ENCODE results near the gene SDC1.

SDC1 gene

GRCh38 chr2:20192781-20193180 lies 32.1 kb downstream of the SDC1 start:
- no peaks in the 10 kb centered on the region for H3K36me3 ChIP-seq (ENCODE audit: control insufficient read depth in 2 of 2, insufficient read depth in 2 of 2, low read length in 2 of 2)
- H3K9me3 ChIP-seq (ENCODE audit: control insufficient read depth in 2 of 2, low read length in 2 of 2), result no peaks in the 10 kb centered on the region
- H3K4me3 ChIP-seq (ENCODE audit: low read length in 2 of 2), result no peak overlapping the region
- no peak overlapping the region for H3K9ac ChIP-seq (ENCODE audit: low read depth in 1 of 2, low read length in 2 of 2)
- H3K27ac ChIP-seq (ENCODE audit: low read depth in 2 of 2, low read length in 2 of 2), result no peak overlapping the region
- no peaks in the 10 kb centered on the region for H3K27me3 ChIP-seq (ENCODE audit: control insufficient read depth in 2 of 2, insufficient read depth in 2 of 2, low read length in 2 of 2)
- H3K4me1 ChIP-seq (ENCODE audit: control insufficient read depth in 2 of 2, insufficient read depth in 2 of 2, low read length in 2 of 2), result peaks cover 34 to 43% of the 10 kb centered on the region in 2 donors

GRCh38 chr2:20191714-20192569 lies 33.0 kb downstream of the SDC1 start:
- H3K4me1 ChIP-seq (ENCODE audit: control insufficient read depth in 2 of 2, insufficient read depth in 2 of 2, low read length in 2 of 2), result peaks cover 27 to 42% of the 10 kb centered on the region in 2 donors
- no peak overlapping the region for H3K4me3 ChIP-seq (ENCODE audit: low read length in 2 of 2)
- H3K27ac ChIP-seq (ENCODE audit: low read depth in 2 of 2, low read length in 2 of 2), result no peak overlapping the region
- no peak overlapping the region for H3K9ac ChIP-seq (ENCODE audit: low read depth in 1 of 2, low read length in 2 of 2)
- H3K36me3 ChIP-seq (ENCODE audit: control insufficient read depth in 2 of 2, insufficient read depth in 2 of 2, low read length in 2 of 2), result no peaks in the 10 kb centered on the region
- H3K27me3 ChIP-seq (ENCODE audit: control insufficient read depth in 2 of 2, insufficient read depth in 2 of 2, low read length in 2 of 2), result no peaks in the 10 kb centered on the region
- H3K9me3 ChIP-seq (ENCODE audit: control insufficient read depth in 2 of 2, low read length in 2 of 2), result no peaks in the 10 kb centered on the region

- Histone ChIP-seq H3K27me3 (ENCODE audit: control insufficient read depth in 2 of 2, insufficient read depth in 2 of 2, low read length in 2 of 2) (no peaks in the 10 kb centered on the region), H3K9me3 (ENCODE audit: control insufficient read depth in 2 of 2, low read length in 2 of 2) (no peaks in the 10 kb centered on the region), H3K27ac (ENCODE audit: low read depth in 2 of 2, low read length in 2 of 2) (no peak overlapping the region), H3K4me1 (ENCODE audit: control insufficient read depth in 2 of 2, insufficient read depth in 2 of 2, low read length in 2 of 2) (peaks cover 26 to 42% of the 10 kb centered on the region in 2 donors), H3K36me3 (ENCODE audit: control insufficient read depth in 2 of 2, insufficient read depth in 2 of 2, low read length in 2 of 2) (no peaks in the 10 kb centered on the region), H3K4me3 (ENCODE audit: low read length in 2 of 2) (no peak overlapping the region), H3K9ac (ENCODE audit: low read depth in 1 of 2, low read length in 2 of 2) (no peak overlapping the region)
These were observed 33.8 kb downstream of the SDC1 start for GRCh38 chr2:20190876-20191713.

- Histone ChIP-seq H3K27me3 (ENCODE audit: control insufficient read depth in 2 of 2, insufficient read depth in 2 of 2, low read length in 2 of 2) (no peaks in the 10 kb centered on the region), H3K27ac (ENCODE audit: low read depth in 2 of 2, low read length in 2 of 2) (no peak overlapping the region), H3K9me3 (ENCODE audit: control insufficient read depth in 2 of 2, low read length in 2 of 2) (no peaks in the 10 kb centered on the region), H3K9ac (ENCODE audit: low read depth in 1 of 2, low read length in 2 of 2) (no peak overlapping the region), H3K36me3 (ENCODE audit: control insufficient read depth in 2 of 2, insufficient read depth in 2 of 2, low read length in 2 of 2) (no peaks in the 10 kb centered on the region), H3K4me3 (ENCODE audit: low read length in 2 of 2) (no peak overlapping the region), H3K4me1 (ENCODE audit: control insufficient read depth in 2 of 2, insufficient read depth in 2 of 2, low read length in 2 of 2) (peaks cover 32 to 44% of the 10 kb centered on the region in 2 donors)
These were observed 34.8 kb downstream of the SDC1 start for GRCh38 chr2:20190170-20190569.

GRCh38 chr2:20189299-20189931 lies 35.5 kb downstream of the SDC1 start:
- H3K4me3 ChIP-seq (ENCODE audit: low read length in 2 of 2), result no peak overlapping the region
- H3K27me3 ChIP-seq (ENCODE audit: control insufficient read depth in 2 of 2, insufficient read depth in 2 of 2, low read length in 2 of 2), result no peaks in the 10 kb centered on the region
- H3K9ac ChIP-seq (ENCODE audit: low read depth in 1 of 2, low read length in 2 of 2), result no peak overlapping the region
- peaks cover 27 to 36% of the 10 kb centered on the region in 2 donors for H3K4me1 ChIP-seq (ENCODE audit: control insufficient read depth in 2 of 2, insufficient read depth in 2 of 2, low read length in 2 of 2)
- no peaks in the 10 kb centered on the region for H3K36me3 ChIP-seq (ENCODE audit: control insufficient read depth in 2 of 2, insufficient read depth in 2 of 2, low read length in 2 of 2)
- H3K27ac ChIP-seq (ENCODE audit: low read depth in 2 of 2, low read length in 2 of 2), result no peak overlapping the region
- H3K9me3 ChIP-seq (ENCODE audit: control insufficient read depth in 2 of 2, low read length in 2 of 2), result no peaks in the 10 kb centered on the region

- Histone ChIP-seq H3K4me3 (ENCODE audit: low read length in 2 of 2) (no peak overlapping the region), H3K9ac (ENCODE audit: low read depth in 1 of 2, low read length in 2 of 2) (no peak overlapping the region), H3K27ac (ENCODE audit: low read depth in 2 of 2, low read length in 2 of 2) (no peak overlapping the region), H3K4me1 (ENCODE audit: control insufficient read depth in 2 of 2, insufficient read depth in 2 of 2, low read length in 2 of 2) (peaks cover 26 to 36% of the 10 kb centered on the region in 2 donors), H3K27me3 (ENCODE audit: control insufficient read depth in 2 of 2, insufficient read depth in 2 of 2, low read length in 2 of 2) (no peaks in the 10 kb centered on the region), H3K9me3 (ENCODE audit: control insufficient read depth in 2 of 2, low read length in 2 of 2) (no peaks in the 10 kb centered on the region), H3K36me3 (ENCODE audit: control insufficient read depth in 2 of 2, insufficient read depth in 2 of 2, low read length in 2 of 2) (no peaks in the 10 kb centered on the region)
These were observed 36.1 kb downstream of the SDC1 start for GRCh38 chr2:20188851-20189250.

- Histone ChIP-seq H3K27me3 (ENCODE audit: control insufficient read depth in 2 of 2, insufficient read depth in 2 of 2, low read length in 2 of 2) (no peaks in the 10 kb centered on the region), H3K27ac (ENCODE audit: low read depth in 2 of 2, low read length in 2 of 2) (no peak overlapping the region), H3K36me3 (ENCODE audit: control insufficient read depth in 2 of 2, insufficient read depth in 2 of 2, low read length in 2 of 2) (no peaks in the 10 kb centered on the region), H3K9ac (ENCODE audit: low read depth in 1 of 2, low read length in 2 of 2) (no peak overlapping the region), H3K9me3 (ENCODE audit: control insufficient read depth in 2 of 2, low read length in 2 of 2) (no peaks in the 10 kb centered on the region), H3K4me1 (ENCODE audit: control insufficient read depth in 2 of 2, insufficient read depth in 2 of 2, low read length in 2 of 2) (peaks cover 26 to 36% of the 10 kb centered on the region in 2 donors), H3K4me3 (ENCODE audit: low read length in 2 of 2) (no peak overlapping the region)
These were observed 36.7 kb downstream of the SDC1 start for GRCh38 chr2:20188201-20188600.

- no peaks in the 10 kb centered on the region for H3K36me3 ChIP-seq (ENCODE audit: control insufficient read depth in 2 of 2, insufficient read depth in 2 of 2, low read length in 2 of 2)
- H3K4me3 ChIP-seq (ENCODE audit: low read length in 2 of 2), result no peak overlapping the region
- no peak overlapping the region for H3K9ac ChIP-seq (ENCODE audit: low read depth in 1 of 2, low read length in 2 of 2)
- H3K4me1 ChIP-seq (ENCODE audit: control insufficient read depth in 2 of 2, insufficient read depth in 2 of 2, low read length in 2 of 2), result peaks cover 22 to 41% of the 10 kb centered on the region in 2 donors
- no peaks in the 10 kb centered on the region for H3K9me3 ChIP-seq (ENCODE audit: control insufficient read depth in 2 of 2, low read length in 2 of 2)
- H3K27me3 ChIP-seq (ENCODE audit: control insufficient read depth in 2 of 2, insufficient read depth in 2 of 2, low read length in 2 of 2), result no peaks in the 10 kb centered on the region
- H3K27ac ChIP-seq (ENCODE audit: low read depth in 2 of 2, low read length in 2 of 2), result no peak overlapping the region
These were observed 37.6 kb downstream of the SDC1 start for GRCh38 chr2:20187331-20187730.

- H3K9me3 ChIP-seq (ENCODE audit: control insufficient read depth in 2 of 2, low read length in 2 of 2), result no peaks in the 10 kb centered on the region
- H3K4me3 ChIP-seq (ENCODE audit: low read length in 2 of 2), result peak overlapping the region in 1 of 2 donors; percentile 59
- H3K4me1 ChIP-seq (ENCODE audit: control insufficient read depth in 2 of 2, insufficient read depth in 2 of 2, low read length in 2 of 2), result peaks cover 22 to 45% of the 10 kb centered on the region in 2 donors
- peak overlapping the region; percentile 88 to 89 for H3K27ac ChIP-seq (ENCODE audit: low read depth in 2 of 2, low read length in 2 of 2)
- H3K27me3 ChIP-seq (ENCODE audit: control insufficient read depth in 2 of 2, insufficient read depth in 2 of 2, low read length in 2 of 2), result no peaks in the 10 kb centered on the region
- peak overlapping the region; percentile 79 to 91 for H3K9ac ChIP-seq (ENCODE audit: low read depth in 1 of 2, low read length in 2 of 2)
- H3K36me3 ChIP-seq (ENCODE audit: control insufficient read depth in 2 of 2, insufficient read depth in 2 of 2, low read length in 2 of 2), result no peaks in the 10 kb centered on the region
These were observed 38.1 kb downstream of the SDC1 start for GRCh38 chr2:20186855-20187187.
